PC-9 (cell line): ENCODE data around the gene HTATSF1.

ENCODE experiments used
- CTCF ChIP-seq: fragments of 200-600 bp; sonication (generic); conservative IDR thresholded peaks from 2 replicates; pipeline ENCODE4 v1.6.1; 2017; ENCODE audit warnings: mixed run types, antibody characterized with exemption, mild to moderate bottlenecking, moderate library complexity
- EZH2 ChIP-seq: fragments of 200-600 bp; sonication (generic); IDR thresholded peaks from 2 replicates; pipeline ENCODE4 v1.8.0; 2017; ENCODE audit warnings: antibody characterized with exemption, low read depth

- TF ChIP-seq EZH2: no peak
- no peak for TF ChIP-seq CTCF
Observed at GRCh38 chrX:136551410-136551809, 54.0 kb downstream of the HTATSF1 start.
